ENCODE measurements around the gene AUTS2. TPM values are rescaled to one million over a fixed set of nuclear protein-coding genes. Genes with fewer than 3 reads are reported as not detected.

The AUTS2 gene
- total RNA-seq, 1 experiment from 2014 or later = 2.3 TPM

DNA sequence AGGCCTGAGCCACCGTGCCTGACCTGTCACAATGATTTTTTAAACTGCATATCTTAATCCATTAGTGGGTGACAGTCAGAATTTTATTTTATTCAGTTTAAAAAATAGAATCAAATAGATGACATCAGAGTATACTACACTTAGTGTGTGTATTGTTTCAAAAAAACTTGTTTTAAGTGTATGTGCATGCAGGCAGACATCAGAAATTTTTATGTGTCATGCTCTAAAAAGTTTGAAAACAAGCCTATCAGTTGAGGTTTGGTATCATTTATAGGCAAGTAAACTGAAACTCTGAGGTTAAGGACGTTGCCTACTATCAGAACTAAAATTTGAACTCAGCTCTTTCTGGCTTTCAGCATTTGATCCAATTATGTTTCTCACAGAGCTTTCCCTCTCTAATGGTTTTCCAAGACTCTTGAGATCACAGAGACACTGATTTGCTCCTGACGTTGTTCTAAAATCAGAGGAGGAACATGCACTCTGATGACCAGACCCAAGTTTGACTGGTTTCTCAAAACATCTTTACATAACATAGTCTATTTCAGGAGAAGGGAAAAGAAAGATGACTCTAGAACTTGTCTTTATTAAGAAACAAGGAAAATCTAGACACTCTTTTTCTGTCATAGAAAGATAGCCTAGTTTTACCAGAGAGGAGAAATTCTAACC lies 188.6 kb downstream of the AUTS2 start:
- no peak for DNase-seq (ENCODE audit: low read depth)
- in situ Hi-C loops (cut with HindIII; ENCODE audit: low pct_unique_long_range_greater_than_20kb, low sequenced_read_pairs) = no loop called here

DNA sequence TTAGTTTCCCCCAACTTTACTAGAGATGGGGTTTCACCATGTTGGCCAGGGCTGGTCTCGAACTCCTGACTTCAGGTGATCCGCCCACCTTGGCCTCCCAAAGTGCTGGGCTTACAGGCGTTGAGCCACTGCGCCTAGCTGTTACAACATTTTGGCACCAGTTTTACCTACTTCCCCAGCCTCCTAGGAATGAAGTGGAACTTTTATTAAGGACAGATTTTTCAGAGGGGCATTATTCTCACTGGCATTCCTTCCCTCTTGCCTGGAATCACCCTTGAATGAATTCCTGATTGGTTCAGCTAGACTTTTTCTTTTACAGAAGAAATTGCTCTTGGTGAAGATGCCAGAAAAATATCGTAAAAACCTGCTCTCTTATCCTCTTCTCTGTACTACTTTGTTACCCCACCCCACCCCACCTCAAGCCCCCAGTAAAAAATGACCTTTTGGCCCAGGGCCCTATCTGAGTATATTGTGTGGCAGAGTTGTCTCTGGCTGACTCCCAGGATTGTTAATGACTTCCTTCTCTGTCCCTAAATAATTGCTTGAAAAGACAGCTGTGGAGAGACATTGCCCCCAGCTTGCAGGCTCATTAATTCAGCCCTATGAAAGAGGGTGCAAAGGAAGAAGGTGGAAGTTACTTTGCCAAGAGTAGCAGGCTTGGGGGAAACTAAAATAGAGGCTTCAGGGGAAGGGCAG lies 189.6 kb downstream of the AUTS2 start:
- in situ Hi-C loops (cut with HindIII; ENCODE audit: low pct_unique_long_range_greater_than_20kb, low sequenced_read_pairs) = no loop called here
- DNase-seq (ENCODE audit: low read depth) = no peak

DNA sequence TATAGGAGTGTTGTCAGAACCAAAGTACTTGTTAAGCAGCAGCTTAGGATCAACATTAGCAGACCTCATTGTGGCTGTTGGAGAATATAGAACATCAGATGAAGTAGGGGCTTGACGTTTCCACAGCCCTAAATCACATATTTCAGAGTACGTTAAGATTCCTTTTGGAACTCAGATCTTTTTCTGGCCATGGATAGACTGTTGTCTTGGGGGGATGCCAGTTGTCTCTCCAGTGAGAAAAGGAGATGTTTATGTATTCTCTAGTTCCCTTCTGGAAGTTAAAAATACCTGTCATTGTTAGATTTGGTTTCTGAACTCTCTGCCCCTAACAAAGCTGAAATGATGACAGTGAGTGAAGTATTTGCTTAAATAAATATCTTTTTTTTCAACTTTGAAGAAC lies 191.3 kb downstream of the AUTS2 start:
- no peak for DNase-seq (ENCODE audit: low read depth)
- in situ Hi-C loops (cut with HindIII; ENCODE audit: low pct_unique_long_range_greater_than_20kb, low sequenced_read_pairs) = no loop called here

DNA sequence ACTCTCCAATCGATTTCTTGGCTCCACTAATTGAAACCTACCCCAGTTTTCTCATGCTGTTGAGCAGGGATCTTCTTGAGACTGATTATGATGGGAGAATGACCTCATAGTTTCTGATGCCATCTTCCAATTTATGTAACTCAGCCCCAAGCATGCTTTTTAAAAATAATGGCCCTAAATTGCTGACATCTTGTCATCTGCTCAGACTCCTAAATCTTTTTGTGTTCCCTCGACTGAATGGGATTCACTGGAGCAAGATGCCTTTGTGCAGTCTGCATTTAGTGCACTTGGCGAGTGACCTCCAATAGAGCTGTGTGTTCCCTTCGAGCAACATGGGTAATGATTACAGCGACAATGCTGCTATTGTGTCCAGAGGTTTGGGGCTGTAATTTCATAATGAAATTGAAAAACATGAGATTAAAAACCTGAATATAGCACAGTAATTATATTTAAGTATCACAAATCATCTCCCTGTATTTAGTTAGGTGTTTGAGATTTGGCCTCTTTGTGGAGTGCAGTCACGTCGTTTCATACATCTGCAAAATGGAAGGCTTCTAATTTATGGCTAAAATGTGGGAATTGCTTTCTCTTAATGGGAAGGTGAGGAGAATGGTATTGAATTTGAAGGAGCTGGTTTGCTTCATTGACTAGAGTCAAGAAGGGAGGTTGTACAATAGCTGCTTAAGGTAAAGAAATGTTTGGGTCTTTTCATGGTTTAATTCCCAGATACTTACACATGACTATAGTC lies 192.9 kb downstream of the AUTS2 start:
- no peak for DNase-seq (ENCODE audit: low read depth)
- in situ Hi-C loops (cut with HindIII; ENCODE audit: low pct_unique_long_range_greater_than_20kb, low sequenced_read_pairs) = no loop called here

DNA sequence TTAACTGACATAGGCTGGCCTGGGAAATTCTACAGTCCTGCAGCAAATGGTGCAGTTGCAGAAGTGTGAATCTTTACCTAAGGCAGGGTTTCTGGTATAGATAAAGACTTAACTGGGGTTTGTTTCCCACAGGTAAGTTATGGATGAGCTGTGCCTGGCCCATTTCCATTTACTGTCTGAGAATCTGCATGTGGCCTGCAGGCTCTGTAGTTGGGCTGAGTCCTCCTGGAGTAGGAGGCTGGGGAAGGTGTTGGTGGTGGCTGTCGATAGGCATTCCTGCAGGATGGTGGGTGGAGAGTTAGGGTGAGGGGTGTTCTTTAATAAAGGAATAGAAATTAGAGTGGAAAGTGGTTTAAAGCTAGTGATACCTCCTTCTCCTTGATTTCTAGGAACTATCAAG lies 193.5 kb downstream of the AUTS2 start:
- in situ Hi-C loops (cut with HindIII; ENCODE audit: low pct_unique_long_range_greater_than_20kb, low sequenced_read_pairs) = no loop called here
- no peak for DNase-seq (ENCODE audit: low read depth)

DNA sequence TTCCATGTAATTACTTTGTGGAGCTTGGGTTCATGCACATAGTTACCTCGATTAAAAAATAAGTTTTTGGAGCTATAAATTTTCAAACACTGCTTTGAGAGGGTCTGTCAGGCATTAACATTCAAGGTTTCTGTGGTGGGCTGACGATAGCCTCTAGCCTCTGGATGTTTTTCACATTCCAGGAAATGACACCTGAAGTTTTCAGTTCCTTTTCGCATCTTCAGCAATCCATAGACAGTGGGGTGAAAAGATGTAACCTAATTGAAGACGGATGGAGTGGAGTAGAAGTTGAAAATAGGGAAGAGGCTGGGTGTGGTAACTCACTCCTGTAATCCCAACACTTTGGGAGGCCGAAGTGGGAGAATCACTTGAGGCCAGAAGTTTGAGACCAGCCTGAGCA lies 197.7 kb downstream of the AUTS2 start:
- in situ Hi-C loops (cut with HindIII; ENCODE audit: low pct_unique_long_range_greater_than_20kb, low sequenced_read_pairs) = no loop called here
- DNase-seq (ENCODE audit: low read depth) = no peak

DNA sequence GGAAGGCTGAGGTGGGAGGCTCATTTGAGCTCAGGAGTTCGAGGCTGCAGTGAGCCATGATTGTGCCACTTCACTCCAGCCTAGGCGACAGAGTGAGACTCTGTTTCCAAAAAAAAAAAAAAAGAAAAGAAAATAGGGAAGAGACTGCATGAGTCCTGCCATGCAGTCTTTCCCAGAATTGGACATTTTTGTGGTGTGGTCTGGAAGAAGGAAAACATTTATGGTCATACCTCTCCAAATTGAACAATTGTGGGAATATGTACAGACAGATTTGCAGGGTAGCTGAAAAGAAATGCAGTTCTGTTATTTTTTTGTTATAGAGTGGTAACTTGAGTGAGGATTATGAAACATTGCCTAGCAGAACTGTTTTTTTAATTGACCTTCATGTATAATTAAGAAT lies 198.1 kb downstream of the AUTS2 start:
- DNase-seq (ENCODE audit: low read depth) = no peak
- in situ Hi-C loops (cut with HindIII; ENCODE audit: low pct_unique_long_range_greater_than_20kb, low sequenced_read_pairs) = no loop called here

DNA sequence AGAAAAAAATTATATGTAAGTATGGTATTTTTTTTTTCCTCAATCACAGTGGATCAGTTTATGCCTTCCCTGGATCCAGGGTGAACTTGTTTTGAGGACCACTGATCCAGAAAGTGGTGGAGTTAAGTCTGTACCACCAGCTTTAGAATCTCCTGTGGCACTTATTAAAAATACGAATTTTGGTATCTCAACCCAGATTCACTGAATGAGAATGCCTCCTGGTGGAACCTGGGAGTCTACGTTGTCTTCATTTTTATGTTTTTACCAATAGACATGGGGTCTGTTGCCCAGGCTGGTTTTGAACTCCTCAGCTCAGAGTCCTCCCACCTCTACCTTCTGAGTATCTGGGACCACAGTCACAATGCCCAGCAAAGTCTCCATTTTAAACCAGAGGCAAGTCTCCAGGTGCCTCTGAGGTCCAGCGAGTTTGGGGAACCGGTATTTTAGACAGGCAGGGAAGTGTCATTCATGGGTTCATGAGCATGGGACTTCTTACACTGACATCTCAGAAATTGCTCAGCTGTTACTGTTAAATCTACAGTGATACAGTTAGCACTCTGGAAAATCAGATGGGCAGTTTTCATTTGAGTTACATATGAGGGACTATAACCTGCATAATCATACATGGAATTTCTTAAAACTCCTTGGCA lies 200.9 kb downstream of the AUTS2 start:
- in situ Hi-C loops (cut with HindIII; ENCODE audit: low pct_unique_long_range_greater_than_20kb, low sequenced_read_pairs) = no loop called here
- DNase-seq (ENCODE audit: low read depth) = no peak

DNA sequence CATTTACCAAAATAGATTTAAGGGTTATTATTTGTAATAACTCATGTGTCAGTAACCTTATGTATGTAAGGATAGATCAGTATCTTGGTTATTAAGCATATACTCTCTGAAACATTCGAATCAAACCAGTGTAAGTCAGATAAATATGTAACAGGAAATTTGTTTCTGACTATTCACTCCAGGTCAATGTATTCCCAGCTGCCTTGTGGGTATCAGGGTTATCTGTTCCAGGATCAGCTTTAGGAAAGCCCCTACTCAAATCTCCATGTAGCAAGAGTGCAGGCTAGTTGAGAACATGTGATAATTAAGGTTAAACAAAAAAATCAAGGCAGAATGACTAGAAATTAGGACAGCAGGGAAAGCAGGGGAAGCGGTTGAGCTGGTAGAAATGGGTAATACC lies 201.7 kb downstream of the AUTS2 start:
- DNase-seq (ENCODE audit: low read depth) = no peak
- in situ Hi-C loops (cut with HindIII; ENCODE audit: low pct_unique_long_range_greater_than_20kb, low sequenced_read_pairs) = no loop called here

DNA sequence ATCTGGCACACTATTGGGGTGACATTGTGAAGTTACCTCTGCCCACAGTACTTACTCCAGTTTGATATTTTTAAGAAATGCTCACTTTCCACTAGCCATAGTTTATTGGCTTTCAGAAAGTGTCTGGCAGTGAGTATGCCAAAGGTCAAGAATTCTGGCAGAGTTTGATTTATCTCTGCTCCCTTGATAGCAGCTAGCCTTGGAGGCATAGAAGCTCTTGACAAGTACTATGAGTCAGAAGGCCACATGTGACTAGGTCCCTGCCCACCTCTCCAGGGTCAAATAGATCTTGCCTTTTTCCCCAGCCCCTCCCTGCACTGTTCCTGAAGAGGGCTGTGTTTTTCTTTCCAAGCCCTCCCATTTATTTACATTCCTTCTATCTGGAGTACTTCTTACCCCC lies 202.2 kb downstream of the AUTS2 start:
- DNase-seq (ENCODE audit: low read depth) = peak; percentile 65
- in situ Hi-C loops (cut with HindIII; ENCODE audit: low pct_unique_long_range_greater_than_20kb, low sequenced_read_pairs) = no loop called here

DNA sequence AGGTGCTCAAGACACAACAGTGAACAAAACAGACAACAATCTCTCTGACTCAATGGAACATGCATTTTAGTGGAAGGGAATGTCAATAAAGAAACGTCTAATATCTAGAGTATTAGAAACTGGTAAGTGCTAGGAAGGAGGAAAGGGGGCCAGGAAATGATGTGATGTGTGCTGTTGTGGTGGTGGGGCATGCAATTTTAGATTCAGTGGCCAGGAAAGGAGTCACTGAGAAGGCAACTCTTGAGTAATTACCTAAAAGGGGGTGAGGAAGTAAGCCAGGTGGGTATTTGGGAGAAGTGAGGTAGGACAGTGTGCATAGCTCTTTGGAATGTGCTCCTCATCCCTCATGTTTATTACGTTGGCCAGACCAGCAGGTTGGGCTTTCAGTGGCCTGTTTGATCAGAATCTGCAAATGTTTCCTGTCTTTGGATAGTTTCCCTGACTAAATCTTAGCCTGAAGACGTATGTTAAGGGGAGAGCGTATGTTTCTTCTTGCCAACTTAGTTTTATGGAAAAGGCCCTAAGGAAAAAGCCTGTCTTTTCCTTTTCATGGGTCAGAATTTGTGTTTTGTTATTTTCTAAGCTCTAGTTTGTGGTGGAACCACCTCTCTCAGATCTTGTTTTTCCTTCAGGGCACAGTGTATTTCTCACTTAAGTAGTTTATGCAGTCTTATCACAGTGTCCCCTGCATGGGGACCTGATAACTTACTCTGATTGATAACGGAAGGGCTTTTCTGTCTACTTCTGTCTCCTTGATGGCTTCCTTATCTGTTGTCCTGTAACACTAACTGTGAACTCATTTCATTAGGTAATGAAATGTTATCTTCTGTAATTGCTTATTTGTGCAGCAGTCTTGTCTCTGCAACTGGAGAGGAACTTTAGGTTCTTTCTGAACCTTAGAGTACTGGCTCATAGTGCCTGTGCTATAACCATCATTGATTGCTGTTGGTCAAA lies 203.7 kb downstream of the AUTS2 start:
- DNase-seq (ENCODE audit: low read depth) = no peak
- in situ Hi-C loops (cut with HindIII; ENCODE audit: low pct_unique_long_range_greater_than_20kb, low sequenced_read_pairs) = no loop called here

DNA sequence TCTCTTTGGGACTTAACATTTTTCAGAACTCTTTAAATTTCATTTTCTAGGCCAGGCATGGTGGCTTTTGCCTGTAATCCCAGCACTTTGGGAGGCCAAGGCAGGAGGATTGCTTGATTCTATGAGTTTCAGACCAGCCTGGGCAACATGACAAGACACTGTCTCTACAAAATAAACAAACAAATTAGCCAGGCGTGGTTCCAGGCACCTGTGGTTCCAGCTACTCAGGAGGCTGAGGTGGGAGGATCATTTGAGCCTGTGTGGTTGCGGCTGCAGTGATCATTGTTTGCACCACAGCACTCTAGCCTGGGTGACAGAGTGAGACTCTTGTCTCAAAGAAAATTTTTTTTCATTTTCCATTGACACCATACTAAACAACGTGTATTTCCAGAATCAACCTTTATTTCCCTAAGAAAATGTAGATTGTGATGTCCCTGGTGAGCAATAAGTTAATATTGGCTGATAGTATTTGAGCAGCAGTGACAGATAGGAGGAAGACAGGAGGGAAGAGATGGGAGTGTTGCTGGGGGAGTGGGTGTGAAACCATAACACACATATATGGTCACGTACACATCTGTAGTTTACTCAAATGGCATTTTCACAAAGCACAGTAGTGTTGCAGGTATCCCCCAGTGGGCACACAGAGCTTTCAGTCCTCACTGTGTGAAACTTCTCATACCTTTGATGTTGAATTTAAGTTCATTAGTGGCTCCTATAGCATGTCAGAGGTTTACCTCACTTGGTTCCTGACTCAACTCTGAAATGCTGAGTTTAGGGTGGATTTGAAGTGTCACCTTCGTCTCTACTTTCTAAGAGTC lies 205.6 kb downstream of the AUTS2 start:
- DNase-seq (ENCODE audit: low read depth) = no peak
- in situ Hi-C loops (cut with HindIII; ENCODE audit: low pct_unique_long_range_greater_than_20kb, low sequenced_read_pairs) = no loop called here

DNA sequence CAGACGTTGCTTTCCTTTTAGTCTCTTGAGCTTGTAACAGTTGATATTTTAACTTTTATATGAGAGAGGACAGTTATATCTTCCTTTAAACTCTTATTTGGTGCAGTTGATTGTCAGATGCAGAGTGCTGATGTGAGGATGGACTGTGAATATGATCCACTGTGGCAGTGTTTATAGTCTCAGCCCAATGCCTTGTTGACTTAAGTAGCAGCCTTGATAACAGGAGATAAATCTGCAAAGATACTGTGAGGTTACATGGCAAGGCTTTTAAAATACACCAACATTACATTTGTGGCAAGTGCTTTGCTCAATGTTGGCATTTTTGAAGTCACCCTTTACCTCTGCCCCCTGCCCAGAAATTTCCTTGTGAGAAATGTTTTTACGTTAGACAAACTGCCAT lies 206.7 kb downstream of the AUTS2 start:
- no peak for DNase-seq (ENCODE audit: low read depth)
- in situ Hi-C loops (cut with HindIII; ENCODE audit: low pct_unique_long_range_greater_than_20kb, low sequenced_read_pairs) = no loop called here

DNA sequence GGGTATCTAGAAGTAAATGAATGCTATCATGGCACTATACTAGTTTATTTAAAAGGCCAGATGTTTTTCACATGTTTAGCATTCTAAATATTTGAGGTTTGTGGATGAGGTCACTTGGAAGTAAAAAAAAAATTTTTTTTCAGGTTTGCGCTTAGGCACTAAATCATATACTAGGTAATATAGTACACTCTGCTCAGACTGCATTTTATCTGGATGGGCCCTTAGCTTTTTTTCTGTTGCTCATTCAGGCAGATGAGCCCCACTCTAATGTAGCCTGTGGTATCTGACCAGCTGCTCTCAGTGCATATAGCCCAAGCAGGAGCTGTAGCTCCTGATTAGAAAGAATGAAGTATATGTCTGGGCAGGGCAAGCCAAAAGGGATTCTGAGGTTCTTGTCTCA lies 210.1 kb downstream of the AUTS2 start:
- in situ Hi-C loops (cut with HindIII; ENCODE audit: low pct_unique_long_range_greater_than_20kb, low sequenced_read_pairs) = no loop called here
- no peak for DNase-seq (ENCODE audit: low read depth)

DNA sequence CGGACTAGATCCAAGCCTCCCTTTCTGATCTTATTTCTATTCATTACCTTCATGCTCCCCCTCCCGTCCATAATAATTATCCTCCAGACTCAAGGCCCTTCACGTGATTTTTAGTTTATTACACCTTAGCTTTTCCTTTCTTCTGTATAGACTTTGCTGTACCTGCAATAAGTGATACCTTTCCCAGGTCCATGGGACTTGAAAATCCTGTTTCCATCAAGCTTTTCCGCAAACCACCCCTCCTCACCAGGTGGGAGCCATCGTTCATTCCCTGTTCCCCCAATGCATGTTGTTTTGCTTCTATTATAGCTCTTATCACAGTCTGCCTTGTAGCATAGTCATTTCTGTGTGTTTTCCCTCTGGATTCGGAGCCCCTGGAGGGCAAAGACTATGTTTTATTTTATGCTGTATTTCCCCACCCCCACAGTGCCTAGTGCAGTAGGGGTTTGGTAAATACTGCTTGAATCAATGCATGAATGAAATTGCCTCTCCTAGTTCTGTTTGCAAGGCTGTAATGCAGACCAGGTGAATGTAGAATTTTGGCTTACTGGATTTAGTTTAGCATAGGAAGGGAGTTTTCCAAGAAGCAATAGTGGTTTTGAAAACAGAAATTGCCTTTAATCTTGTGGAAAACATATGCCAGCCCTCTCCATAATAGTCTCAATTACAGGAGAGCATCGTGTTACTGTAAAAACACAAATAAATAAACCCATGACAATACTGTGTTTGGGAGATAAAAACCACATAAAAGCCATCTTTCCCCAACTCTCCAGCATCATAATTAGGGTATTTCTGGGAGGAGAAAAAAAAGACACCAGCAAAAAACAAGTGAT lies 213.4 kb downstream of the AUTS2 start:
- no peak for DNase-seq (ENCODE audit: low read depth)
- in situ Hi-C loops (cut with HindIII; ENCODE audit: low pct_unique_long_range_greater_than_20kb, low sequenced_read_pairs) = no loop called here

DNA sequence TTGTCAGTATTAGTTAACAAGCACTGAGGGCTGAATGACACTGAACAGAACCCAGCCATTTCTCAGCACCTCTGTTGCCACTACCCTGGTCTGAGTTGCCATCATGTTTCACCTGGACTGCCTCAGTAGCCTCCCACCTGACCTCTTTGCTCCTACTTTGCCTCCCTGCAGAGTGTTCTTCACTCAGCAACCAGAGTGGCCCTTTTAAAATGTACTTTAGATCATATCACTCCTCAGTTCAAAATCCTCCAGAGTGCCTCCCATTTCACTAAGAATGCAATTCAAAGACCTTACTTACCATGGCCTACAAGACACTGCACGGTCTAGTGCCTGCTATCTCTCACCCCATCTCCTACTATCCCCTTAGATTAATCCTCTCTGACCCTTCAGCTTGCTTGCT lies 214.5 kb downstream of the AUTS2 start:
- no peak for DNase-seq (ENCODE audit: low read depth)
- in situ Hi-C loops (cut with HindIII; ENCODE audit: low pct_unique_long_range_greater_than_20kb, low sequenced_read_pairs) = no loop called here
